HEK293 (cell line): ENCODE data around the gene TMC4.

Source experiments
- CTCF ChIA-PET: fragments of 350-600 bp; formaldehyde crosslinking; extraction: SDS; loops from one replicate; lab custom pipeline; 2021; ENCODE audit warnings: antibody characterized with exemption; lab: Yijun Ruan, JAX
- POLR2A ChIA-PET: fragments of 300-600 bp; formaldehyde crosslinking; extraction: SDS; loops from one replicate; lab custom pipeline; 2020; ENCODE audit warnings: antibody characterized with exemption, inconsistent platforms; lab: Yijun Ruan, JAX
- H3K27ac ChIP-seq: fragments of 200-500 bp; sonication (Bioruptor generic); 2 replicates; pipeline ENCODE4 v1.5.1; 2014; ENCODE audit warnings: low read depth, low read length, control low read depth, inconsistent platforms; ENCODE audit errors: extremely low read depth
- H3K36me3 ChIP-seq, 2 experiments: fragments of 200-500 bp in 1 of 2; sonication (Bioruptor generic) in 1 of 2; 1 replicate in 1 of 2; 2 replicates in 1 of 2; pipeline ENCODE4 v1.5.1; 2014 to 2017; ENCODE audit warnings: inconsistent platforms in 2 of 2, low read length in 2 of 2; ENCODE audit not compliant: control insufficient read depth in 2 of 2, insufficient read depth in 1 of 2
- H3K4me1 ChIP-seq: fragments of 200-500 bp; sonication (Bioruptor generic); 2 replicates; pipeline ENCODE4 v1.5.1; 2014; ENCODE audit warnings: mild to moderate bottlenecking, low read length, inconsistent platforms; ENCODE audit not compliant: control insufficient read depth, insufficient read depth
- H3K4me3 ChIP-seq: 2 replicates; pipeline ENCODE4 v1.5.1; 2011; ENCODE audit warnings: low read depth, mild to moderate bottlenecking, control low read depth, low read length, moderate library complexity
- H3K9me3 ChIP-seq: fragments of 200-500 bp; sonication (Bioruptor generic); 2 replicates; pipeline ENCODE4 v1.5.1; 2014; ENCODE audit warnings: low read depth, low read length, inconsistent platforms; ENCODE audit not compliant: control insufficient read depth, insufficient read depth
- FEZF1 ChIP-seq: fragments of 450-650 bp; formaldehyde crosslinking; IDR thresholded peaks from 2 replicates; pipeline ENCODE4 v1.5.1; 2016; ENCODE audit warnings: missing biosample characterization, missing genetic modification characterization
- SCRT2 ChIP-seq: fragments of 450-650 bp; formaldehyde crosslinking; IDR thresholded peaks from 2 replicates; pipeline ENCODE4 v1.5.1; 2016; ENCODE audit warnings: missing biosample characterization, missing genetic modification characterization
- SETDB1 ChIP-seq: IDR thresholded peaks from one replicate; pipeline ENCODE4 v1.6.1; 2017; ENCODE audit warnings: mild to moderate bottlenecking, low read length, moderate library complexity, mixed read lengths; ENCODE audit not compliant: insufficient read length
- SP3 ChIP-seq: fragments of 450-650 bp; formaldehyde crosslinking; IDR thresholded peaks from 2 replicates; pipeline ENCODE4 v1.5.1; 2016; ENCODE audit warnings: missing biosample characterization, missing genetic modification characterization
- ZBTB8A ChIP-seq: fragments of 450-650 bp; formaldehyde crosslinking; IDR thresholded peaks from 2 replicates; pipeline ENCODE4 v1.5.1; 2016; ENCODE audit warnings: missing biosample characterization, missing genetic modification characterization
- ZFHX2 ChIP-seq: fragments of 450-650 bp; formaldehyde crosslinking; conservative IDR thresholded peaks from 2 replicates; pipeline ENCODE4 v1.5.1; 2016; ENCODE audit warnings: missing biosample characterization, missing genetic modification characterization
- ZFP41 ChIP-seq: fragments of 450-650 bp; formaldehyde crosslinking; IDR thresholded peaks from 2 replicates; pipeline ENCODE4 v1.5.1; 2016; ENCODE audit warnings: missing biosample characterization, missing genetic modification characterization, borderline replicate concordance
- ZIC2 ChIP-seq: fragments of 450-650 bp; formaldehyde crosslinking; IDR thresholded peaks from 2 replicates; pipeline ENCODE4 v1.5.1; 2016; ENCODE audit warnings: missing biosample characterization, missing genetic modification characterization
- ZNF138 ChIP-seq: fragments of 450-650 bp; formaldehyde crosslinking; IDR thresholded peaks from 2 replicates; pipeline ENCODE4 v1.5.1; 2016; ENCODE audit warnings: missing biosample characterization, missing genetic modification characterization, borderline replicate concordance
- ZNF146 ChIP-seq: fragments of 450-650 bp; formaldehyde crosslinking; IDR thresholded peaks from 2 replicates; pipeline ENCODE4 v1.5.1; 2016; ENCODE audit warnings: missing biosample characterization, missing genetic modification characterization
- ZNF169 ChIP-seq: fragments of 450-650 bp; formaldehyde crosslinking; IDR thresholded peaks from 2 replicates; pipeline ENCODE4 v1.5.1; 2016; ENCODE audit warnings: missing biosample characterization, missing genetic modification characterization
- ZNF2 ChIP-seq: fragments of 450-650 bp; formaldehyde crosslinking; IDR thresholded peaks from 2 replicates; pipeline ENCODE4 v1.5.1; 2016; ENCODE audit warnings: missing biosample characterization, missing genetic modification characterization
- ZNF398 ChIP-seq: fragments of 450-650 bp; formaldehyde crosslinking; IDR thresholded peaks from 2 replicates; pipeline ENCODE4 v1.5.1; 2017; ENCODE audit warnings: missing biosample characterization, missing genetic modification characterization
- ZNF549 ChIP-seq: fragments of 450-650 bp; IDR thresholded peaks from 2 replicates; pipeline ENCODE4 v1.5.1; 2018; ENCODE audit warnings: missing biosample characterization, missing genetic modification characterization, mild to moderate bottlenecking, inconsistent platforms, moderate library complexity
- ZNF560 ChIP-seq: fragments of 450-650 bp; formaldehyde crosslinking; IDR thresholded peaks from 2 replicates; pipeline ENCODE4 v1.5.1; 2017; ENCODE audit warnings: missing biosample characterization, missing genetic modification characterization, borderline replicate concordance
- ZNF596 ChIP-seq: fragments of 450-650 bp; IDR thresholded peaks from 2 replicates; pipeline ENCODE4 v1.5.0; 2018; ENCODE audit warnings: missing biosample characterization, mild to moderate bottlenecking, missing genetic modification characterization, moderate library complexity
- ZNF610 ChIP-seq: fragments of 450-650 bp; formaldehyde crosslinking; IDR thresholded peaks from 2 replicates; pipeline ENCODE4 v1.5.1; 2016; ENCODE audit warnings: missing biosample characterization, missing genetic modification characterization, borderline replicate concordance
- ZNF621 ChIP-seq: fragments of 450-650 bp; formaldehyde crosslinking; IDR thresholded peaks from 2 replicates; pipeline ENCODE4 v1.5.1; 2017; ENCODE audit warnings: missing biosample characterization, missing genetic modification characterization
- ZNF791 ChIP-seq: fragments of 450-650 bp; formaldehyde crosslinking; IDR thresholded peaks from 2 replicates; pipeline ENCODE4 v1.5.1; 2016; ENCODE audit warnings: missing biosample characterization, missing genetic modification characterization
- ZSCAN23 ChIP-seq: fragments of 450-650 bp; formaldehyde crosslinking; IDR thresholded peaks from 2 replicates; pipeline ENCODE4 v1.5.1; 2016; ENCODE audit warnings: missing biosample characterization, missing genetic modification characterization
- TF ChIP-seq, protein P1 (sequence below): fragments of 450-650 bp; formaldehyde crosslinking; IDR thresholded peaks from 2 replicates; pipeline ENCODE4 v1.5.1; 2016; ENCODE audit warnings: missing biosample characterization, missing genetic modification characterization
- TF ChIP-seq, protein P2 (sequence below): IDR thresholded peaks from 2 replicates; pipeline ENCODE4 v1.6.1; 2011; ENCODE audit warnings: mild to moderate bottlenecking, low read depth, low read length, borderline replicate concordance

The TMC4 gene

DNA sequence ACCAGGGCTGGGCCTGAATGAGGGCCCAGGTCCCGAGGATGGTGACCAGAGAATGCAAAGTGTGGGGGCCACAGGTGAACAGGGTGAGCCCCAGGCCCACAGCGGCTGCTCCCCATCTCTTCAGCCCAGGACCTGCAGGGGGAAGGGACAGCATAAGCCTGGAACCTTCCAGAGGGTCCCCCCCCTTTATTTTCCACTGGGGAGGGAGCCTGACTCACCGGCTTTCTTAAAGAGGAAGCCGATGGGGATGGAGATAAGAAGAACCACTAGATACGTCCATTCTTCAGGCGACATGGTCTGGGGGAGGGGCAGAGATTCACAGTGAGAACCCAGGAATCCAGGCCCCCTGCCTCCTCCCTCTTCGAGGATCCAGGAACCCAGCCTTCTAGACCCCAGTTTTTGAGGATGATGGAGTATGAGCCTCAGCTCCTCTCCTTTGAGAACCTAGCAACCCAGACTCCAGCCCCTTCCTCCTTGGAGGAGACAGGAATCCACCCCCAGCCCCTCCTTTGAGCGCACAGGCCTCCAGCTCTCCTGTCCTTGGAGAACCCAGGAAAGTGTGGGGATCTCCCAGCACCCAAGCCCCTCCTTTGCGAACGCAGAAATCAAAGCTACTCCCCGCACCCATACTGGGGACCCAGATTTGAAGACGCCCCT lies 15.4 kb upstream of the TMC4 start:
- Histone ChIP-seq H3K27ac (peak overlapping the region; percentile 95; the same call in 1 of the 2 replicates), H3K4me3 (peak overlapping the region; percentile 87), H3K9me3 (no peaks in the 10 kb centered on the region), H3K36me3 (peaks cover 10 to 33% of the 10 kb centered on the region in 2 experiments), H3K4me1 (peaks cover 14% of the 10 kb centered on the region)
- POLR2A ChIA-PET = interaction anchor here (0.7 to 6.4 kb wide), 7 partner anchors 11 to 650 kb away, joined by 3 to 241 read pairs (median 63); partner anchors contain the start of genes CNOT3, LENG1, RPS9 and TMC4
- TF ChIP-seq ZNF610 (tag by site-specific recombination) = no peak
- no peak for TF ChIP-seq ZSCAN23 (tag by site-specific recombination)
- no peak for TF ChIP-seq ZNF2 (tag by site-specific recombination)
- no peak for TF ChIP-seq ZNF169 (tag by site-specific recombination)
- no peak for TF ChIP-seq ZNF146
- peak; percentile 70 for TF ChIP-seq ZNF398 (tag by site-specific recombination)
- CTCF ChIA-PET = interaction anchor here (0.6 to 3.2 kb wide), 15 partner anchors 9 to 305 kb away, joined by 3 to 28 read pairs (median 5); partner anchors contain the start of gene TMC4

DNA sequence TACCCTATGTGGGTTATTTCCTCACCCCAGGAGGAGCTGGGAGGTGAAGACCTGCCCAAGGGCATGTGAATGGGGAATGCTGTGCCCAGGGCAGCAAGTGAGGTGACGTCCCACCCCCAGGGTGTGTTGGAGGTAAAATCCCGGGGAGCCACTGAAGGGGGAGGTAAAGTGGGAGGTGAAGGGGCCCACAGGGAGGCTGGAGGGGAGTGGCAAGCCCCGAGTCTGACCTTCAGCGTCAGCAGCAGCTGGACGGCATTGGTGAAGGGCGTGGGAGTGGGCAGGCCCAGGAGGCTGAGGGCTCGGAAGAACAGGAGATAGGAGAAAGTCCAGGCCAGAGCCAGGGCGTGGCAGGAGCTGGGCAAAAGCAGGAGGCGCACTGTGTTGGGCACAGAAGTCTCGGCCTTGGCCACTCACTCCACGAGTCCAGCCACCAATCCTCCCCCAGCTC lies 14.0 kb upstream of the TMC4 start:
- TF ChIP-seq FEZF1 = no peak
- TF ChIP-seq ZNF560 (tag by site-specific recombination) = no peak
- no peak for TF ChIP-seq ZNF549
- no peak for TF ChIP-seq ZBTB8A (tag by site-specific recombination)
- no peak for TF ChIP-seq ZNF621 (tag by site-specific recombination)
- TF ChIP-seq ZNF791 (tag by site-specific recombination) = no peak
- no peak for TF ChIP-seq SP3
- TF ChIP-seq ZIC2 = peak; percentile 60; the same call in 1 of the 2 replicates
- TF ChIP-seq ZNF138 (tag by site-specific recombination) = no peak
- TF ChIP-seq, protein P1, sequence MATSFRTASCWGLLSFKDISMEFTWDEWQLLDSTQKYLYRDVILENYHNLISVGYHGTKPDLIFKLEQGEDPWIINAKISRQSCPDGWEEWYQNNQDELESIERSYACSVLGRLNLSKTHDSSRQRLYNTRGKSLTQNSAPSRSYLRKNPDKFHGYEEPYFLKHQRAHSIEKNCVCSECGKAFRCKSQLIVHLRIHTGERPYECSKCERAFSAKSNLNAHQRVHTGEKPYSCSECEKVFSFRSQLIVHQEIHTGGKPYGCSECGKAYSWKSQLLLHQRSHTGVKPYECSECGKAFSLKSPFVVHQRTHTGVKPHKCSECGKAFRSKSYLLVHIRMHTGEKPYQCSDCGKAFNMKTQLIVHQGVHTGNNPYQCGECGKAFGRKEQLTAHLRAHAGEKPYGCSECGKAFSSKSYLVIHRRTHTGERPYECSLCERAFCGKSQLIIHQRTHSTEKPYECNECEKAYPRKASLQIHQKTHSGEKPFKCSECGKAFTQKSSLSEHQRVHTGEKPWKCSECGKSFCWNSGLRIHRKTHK (tag by site-specific recombination) = no peak
- TF ChIP-seq ZNF596 = no peak
- TF ChIP-seq SCRT2 (tag by site-specific recombination) = no peak
- TF ChIP-seq, protein P2, sequence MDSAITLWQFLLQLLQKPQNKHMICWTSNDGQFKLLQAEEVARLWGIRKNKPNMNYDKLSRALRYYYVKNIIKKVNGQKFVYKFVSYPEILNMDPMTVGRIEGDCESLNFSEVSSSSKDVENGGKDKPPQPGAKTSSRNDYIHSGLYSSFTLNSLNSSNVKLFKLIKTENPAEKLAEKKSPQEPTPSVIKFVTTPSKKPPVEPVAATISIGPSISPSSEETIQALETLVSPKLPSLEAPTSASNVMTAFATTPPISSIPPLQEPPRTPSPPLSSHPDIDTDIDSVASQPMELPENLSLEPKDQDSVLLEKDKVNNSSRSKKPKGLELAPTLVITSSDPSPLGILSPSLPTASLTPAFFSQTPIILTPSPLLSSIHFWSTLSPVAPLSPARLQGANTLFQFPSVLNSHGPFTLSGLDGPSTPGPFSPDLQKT = no peak
- TF ChIP-seq ZFP41 (tag by site-specific recombination) = no peak
- TF ChIP-seq SETDB1 = no peak
- TF ChIP-seq ZFHX2 (tag by site-specific recombination) = 0 out of 2 replicates have a peak, but pooled peaks have one; percentile 12
- H3K4me3 ChIP-seq = no peak overlapping the region
- H3K9me3 ChIP-seq = no peaks in the 10 kb centered on the region
- peaks cover 3 to 28% of the 10 kb centered on the region in 2 experiments; a peak in 2 of 3 replicates for H3K36me3 ChIP-seq
- ChIA-PET CTCF (interaction anchor here (0.6 to 3.2 kb wide), 3 partner anchors 27 to 242 kb away, joined by 5 to 28 read pairs (median 6); no protein-coding TSS in a partner anchor), POLR2A (interaction anchor here (0.9 to 6.4 kb wide), 4 partner anchors 14 to 49 kb away, joined by 3 to 63 read pairs (median 6); partner anchors contain the start of genes CNOT3 and RPS9)
- peaks cover 11% of the 10 kb centered on the region for H3K4me1 ChIP-seq
- H3K27ac ChIP-seq = no peak overlapping the region
